ENCODE data around the gene ELN. TPM values are rescaled to one million over a fixed set of nuclear protein-coding genes. Genes with fewer than 3 reads are reported as not detected.

ELN gene
- total RNA-seq, 1 experiment from 2014 or later = 0.37 TPM

- peaks cover 7% of the 10 kb centered on the region for H3K27me3 Mint-ChIP-seq (ENCODE audit: low read depth)
- H3K27ac ChIP-seq (ENCODE audit: insufficient read length, low read depth, low read length) = no peak overlapping the region
- H2BK15ac ChIP-seq (ENCODE audit: low read depth, low read length) = no peak overlapping the region
- H3K9ac ChIP-seq (ENCODE audit: extremely low read depth, insufficient read length, low read length) = no peak overlapping the region
- no peaks in the 10 kb centered on the region for H3K23me2 ChIP-seq (ENCODE audit: insufficient read length, low read depth, low read length, poor library complexity, severe bottlenecking)
- no peaks in the 10 kb centered on the region for H3K9me3 Mint-ChIP-seq
- no peaks in the 10 kb centered on the region for H3K9me3 ChIP-seq (ENCODE audit: control insufficient read depth, low read depth, low read length)
- no peak overlapping the region for H3T11ph ChIP-seq (ENCODE audit: low read length)
- no peak overlapping the region for H2BK20ac ChIP-seq (ENCODE audit: low read depth, low read length, poor library complexity, severe bottlenecking)
- no peaks in the 10 kb centered on the region for H3K79me1 ChIP-seq (ENCODE audit: insufficient read depth, low read depth, low read length, poor library complexity, severe bottlenecking)
- H4K20me1 ChIP-seq (ENCODE audit: control insufficient read depth, insufficient read depth, insufficient read length) = no peaks in the 10 kb centered on the region
- H3K79me2 ChIP-seq (ENCODE audit: insufficient read depth, low read length) = no peaks in the 10 kb centered on the region
- H3K27ac Mint-ChIP-seq = no peak overlapping the region
- H2BK12ac ChIP-seq (ENCODE audit: insufficient read length, low read depth, low read length) = no peak overlapping the region
- no peak overlapping the region for H3K4ac ChIP-seq (ENCODE audit: low read depth, low read length)
- H3K27me3 ChIP-seq (ENCODE audit: insufficient read depth, low read length) = no peaks in the 10 kb centered on the region
- no peak overlapping the region for H2AFZ ChIP-seq (ENCODE audit: low read length)
- no peak overlapping the region for H2BK5ac ChIP-seq (ENCODE audit: insufficient read length, low read length)
- no peak for DNase-seq
- no peaks in the 10 kb centered on the region for H3K4me1 ChIP-seq (ENCODE audit: insufficient read depth, low read length)
- no peak overlapping the region for H3K4me2 ChIP-seq (ENCODE audit: insufficient read depth, insufficient read length, low read length)
- H3K18ac ChIP-seq (ENCODE audit: insufficient read length, low read depth, low read length) = no peak overlapping the region
- H4K8ac ChIP-seq (replicated peaks; ENCODE audit: insufficient read length, low read depth, low read length) = no peak overlapping the region
- H3K4me1 Mint-ChIP-seq = no peaks in the 10 kb centered on the region
- no peak overlapping the region for H4K5ac ChIP-seq (ENCODE audit: insufficient read length, low read depth, low read length)
- H3K14ac ChIP-seq (ENCODE audit: insufficient read depth, low read length) = no peak overlapping the region; the same call in 1 of the 2 replicates
- no peak overlapping the region; a peak in 1 of 5 replicates for H3K4me3 Mint-ChIP-seq
- no peak overlapping the region for H2AK5ac ChIP-seq (ENCODE audit: insufficient read length, low read length)
- TF ChIP-seq CTCF (conservative IDR thresholded peaks at IDR 0.05) = no peak
- H3K23ac ChIP-seq (ENCODE audit: insufficient read length, low read depth, low read length) = no peak overlapping the region
- no peak overlapping the region for H4K91ac ChIP-seq (ENCODE audit: insufficient read length, low read depth, low read length)
- no peaks in the 10 kb centered on the region for H3K36me3 Mint-ChIP-seq (ENCODE audit: insufficient read depth in 1 of 3, low read depth in 3 of 3)
- no peak overlapping the region for H2BK120ac ChIP-seq (ENCODE audit: low read depth, low read length, poor library complexity, severe bottlenecking)
- H3K56ac ChIP-seq (ENCODE audit: insufficient read length, low read depth, low read length) = no peak overlapping the region
These were observed 20.8 kb upstream of the ELN start for GRCh38 chr7:74007242-74007567.
